PC-3 (cell line): ENCODE results near the gene CLASP1. TPM values are rescaled to one million over a fixed set of nuclear protein-coding genes. Genes with fewer than 3 reads are reported as not detected.

Experiments used
- ATAC-seq: fragments of 200-7000 bp; cut with Tn5 transposase; 2 replicates; pipeline ENCODE4 v1.9.1; 2020; ENCODE audit warnings: mild to moderate bottlenecking, moderate library complexity
- BruUV-seq: library from RNA; stranded (reverse); fragments of 400-500 nt; replicated peaks from 2 replicates; lab custom pipeline; 2021; lab: Mats Ljungman, UMichigan
- CTCF ChIA-PET: fragments of 300-600 bp; sonication (Branson Sonifier 250); formaldehyde crosslinking; loops from one replicate; lab custom pipeline; 2022; ENCODE audit warnings: antibody characterized with exemption; lab: Charles Lee
- POLR2A ChIA-PET: fragments of 300-600 bp; sonication (Branson Sonifier 250); formaldehyde crosslinking; loops from one replicate; lab custom pipeline; 2022; ENCODE audit warnings: antibody characterized with exemption; ENCODE audit not compliant: unreplicated experiment; lab: Charles Lee
- DNase-seq: peaks from one replicate; pipeline ENCODE4 v3.0.0-alpha.2; 2015
- H2AFZ ChIP-seq: fragments of 300-600 bp; sonication (generic); 2 replicates; pipeline ENCODE4 v1.6.0; 2016; ENCODE audit warnings: antibody characterized with exemption, low read length
- H3F3A ChIP-seq: fragments of 300-600 bp; sonication (generic); one replicate; pipeline ENCODE4 v1.6.0; 2017; ENCODE audit warnings: antibody characterized with exemption, low read length, control low read depth, mild to moderate bottlenecking; ENCODE audit not compliant: unreplicated experiment
- H3K27ac ChIP-seq: fragments of 300-600 bp; sonication (generic); 2 replicates; pipeline ENCODE4 v1.5.1; 2016; ENCODE audit warnings: mild to moderate bottlenecking, low read length
- H3K27me3 ChIP-seq: fragments of 300-600 bp; sonication (generic); 2 replicates; pipeline ENCODE4 v1.6.1; 2016; ENCODE audit warnings: low read length, mixed read lengths
- H3K36me3 ChIP-seq: fragments of 300-600 bp; sonication (generic); 2 replicates; pipeline ENCODE4 v1.6.1; 2016; ENCODE audit warnings: low read depth, mixed run types, low read length, mixed read lengths
- H3K4me1 ChIP-seq: fragments of 300-600 bp; sonication (generic); 2 replicates; pipeline ENCODE4 v1.5.1; 2016; ENCODE audit warnings: low read length; ENCODE audit not compliant: insufficient read depth
- H3K4me2 ChIP-seq: fragments of 300-600 bp; sonication (generic); 2 replicates; pipeline ENCODE4 v1.6.0; 2016; ENCODE audit warnings: low read length
- H3K4me3 ChIP-seq: fragments of 300-600 bp; sonication (generic); 2 replicates; pipeline ENCODE4 v1.5.1; 2016; ENCODE audit warnings: mild to moderate bottlenecking, low read length, mixed read lengths
- H3K79me2 ChIP-seq: fragments of 300-600 bp; sonication (generic); 2 replicates; pipeline ENCODE4 v1.6.1; 2017; ENCODE audit warnings: low read length, mixed read lengths
- H3K9ac ChIP-seq: fragments of 300-600 bp; sonication (generic); 2 replicates; pipeline ENCODE4 v1.6.0; 2016; ENCODE audit warnings: mild to moderate bottlenecking, low read length
- H3K9me2 ChIP-seq: fragments of 300-600 bp; sonication (generic); replicated peaks from 2 replicates; pipeline ENCODE4 v1.6.1; 2016; ENCODE audit warnings: mixed run types, low read length, mixed read lengths
- H3K9me3 ChIP-seq: fragments of 300-600 bp; sonication (generic); 2 replicates; pipeline ENCODE4 v1.6.1; 2016; ENCODE audit warnings: low read length, mixed read lengths
- H4K20me1 ChIP-seq: fragments of 300-600 bp; sonication (generic); 2 replicates; pipeline ENCODE4 v1.6.1; 2016; ENCODE audit warnings: low read length, mixed read lengths
- CTCF ChIP-seq: fragments of 300-600 bp; sonication (generic); conservative IDR thresholded peaks from 2 replicates; pipeline ENCODE4 v1.5.1; 2017; ENCODE audit warnings: antibody characterized with exemption, low read depth, mild to moderate bottlenecking, low read length
- EZH2 ChIP-seq: fragments of 300-600 bp; sonication (generic); IDR thresholded peaks from one replicate; pipeline ENCODE4 v1.6.1; 2017; ENCODE audit warnings: antibody characterized with exemption, mild to moderate bottlenecking, low read length; ENCODE audit not compliant: unreplicated experiment
- EZH2phosphoT487 ChIP-seq: fragments of 300-600 bp; sonication (generic); IDR thresholded peaks from 2 replicates; pipeline ENCODE4 v1.6.1; 2018; ENCODE audit warnings: mild to moderate bottlenecking, antibody characterized with exemption, low read length, borderline replicate concordance
- intact Hi-C: fragments of 100-400 bp; cut with micrococcal nuclease; formaldehyde crosslinking; loops from 2 replicates; pipeline ENCODE4 v1.9.0; 2023
- total RNA-seq: library from RNA; depleted of rRNA; stranded (reverse); fragments of >200 nt; gene quantifications from 2 replicates; pipeline ENCODE4 v1.2.3, GENCODE V29; 2014

The CLASP1 gene
- total RNA-seq, 1 experiment from 2014 or later: 24.3 TPM

- H4K20me1 ChIP-seq: no peaks in the 10 kb centered on the region
- H3F3A ChIP-seq: no peaks in the 10 kb centered on the region
- no peaks in the 10 kb centered on the region for H3K79me2 ChIP-seq
- H3K36me3 ChIP-seq: peaks cover 21% of the 10 kb centered on the region; the same call in 1 of the 2 replicates
- H3K9ac ChIP-seq: 0 out of 2 replicates have a peak overlapping the region, but pooled peaks have one; percentile 26
- no peak for DNase-seq
- no peak overlapping the region for H2AFZ ChIP-seq
- no peaks in the 10 kb centered on the region for H3K9me2 ChIP-seq
- H3K27me3 ChIP-seq: no peaks in the 10 kb centered on the region
- TF ChIP-seq EZH2phosphoT487 (no peak), EZH2 (no peak), CTCF (no peak)
- no TSS peak for BruUV-seq
- no peaks in the 10 kb centered on the region for H3K4me1 ChIP-seq
- H3K4me2 ChIP-seq: no peak overlapping the region
- ATAC-seq: peak; percentile 27; the same call in 1 of the 2 replicates
- intact Hi-C loops: no loop called here
- no peaks in the 10 kb centered on the region for H3K9me3 ChIP-seq
- H3K27ac ChIP-seq: peak overlapping the region; percentile 34
- CTCF ChIA-PET: no interaction called here
- POLR2A ChIA-PET: no interaction called here
- no peak overlapping the region for H3K4me3 ChIP-seq
Observed at GRCh38 chr2:121377646-121378045, 271.6 kb downstream of the CLASP1 start.

DNA sequence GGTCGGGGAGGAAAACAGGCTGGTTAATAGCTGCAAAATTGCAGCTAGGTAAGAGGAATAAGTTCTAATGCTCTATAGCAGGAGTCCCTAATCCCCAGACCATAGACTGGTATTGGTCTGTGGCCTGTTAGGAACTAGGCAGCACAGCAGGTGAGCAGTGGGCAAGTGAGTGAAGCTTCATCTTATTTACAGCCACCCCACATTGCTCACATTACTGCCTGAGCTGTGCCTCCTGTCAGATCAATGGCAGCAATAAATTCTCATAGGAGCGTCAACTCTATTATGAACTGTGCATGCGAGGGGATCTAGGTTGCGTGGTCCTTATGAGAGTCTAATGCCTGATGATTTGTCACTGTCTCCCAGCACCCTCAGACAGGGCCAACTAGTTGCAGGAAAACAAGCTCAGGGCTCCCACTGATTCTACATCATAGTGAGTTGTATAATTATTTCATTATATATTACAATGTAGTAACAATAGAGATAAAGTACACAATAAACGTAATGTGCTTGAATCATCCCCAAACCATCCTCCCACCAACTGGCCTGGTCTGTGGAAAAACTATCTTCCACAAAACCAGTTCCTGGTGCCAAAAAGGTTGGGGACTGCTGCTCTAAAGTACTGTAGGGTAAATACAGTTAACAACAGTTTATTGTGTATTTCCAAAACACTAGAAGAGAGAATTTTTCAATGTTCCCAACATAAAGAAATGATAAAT, 272.6 kb downstream of the CLASP1 start:
- Histone ChIP-seq H3K4me1 (no peaks in the 10 kb centered on the region), H3K9me3 (no peaks in the 10 kb centered on the region), H3K4me3 (no peak overlapping the region), H3K27ac (peak overlapping the region; percentile 34), H3K9ac (0 out of 2 replicates have a peak overlapping the region, but pooled peaks have one; percentile 26), H3K79me2 (no peaks in the 10 kb centered on the region), H3K9me2 (no peaks in the 10 kb centered on the region), H3F3A (no peaks in the 10 kb centered on the region), H3K36me3 (peaks cover 21% of the 10 kb centered on the region; the same call in 1 of the 2 replicates), H4K20me1 (no peaks in the 10 kb centered on the region), H3K4me2 (no peak overlapping the region), H2AFZ (no peak overlapping the region), H3K27me3 (no peaks in the 10 kb centered on the region)
- TF ChIP-seq CTCF (no peak), EZH2phosphoT487 (no peak), EZH2 (no peak)
- BruUV-seq: no TSS peak
- ChIA-PET POLR2A (no interaction called here), CTCF (no interaction called here)
- no peak for ATAC-seq
- no peak for DNase-seq
- intact Hi-C loops: no loop called here

GRCh38 chr2:121375621-121376159, 273.6 kb downstream of the CLASP1 start:
- no peak for ATAC-seq
- BruUV-seq: no TSS peak
- POLR2A ChIA-PET: no interaction called here

More at GRCh38 chr2:121375621-121376159, 273.6 kb downstream of the CLASP1 start:
- DNase-seq: no peak
- Histone ChIP-seq H3K9me3 (no peaks in the 10 kb centered on the region), H3K4me3 (no peak overlapping the region), H3K79me2 (no peaks in the 10 kb centered on the region), H3F3A (no peaks in the 10 kb centered on the region), H3K27me3 (no peaks in the 10 kb centered on the region), H3K9me2 (no peaks in the 10 kb centered on the region), H3K4me1 (no peaks in the 10 kb centered on the region), H2AFZ (no peak overlapping the region), H3K36me3 (peaks cover 20% of the 10 kb centered on the region; the same call in 1 of the 2 replicates), H4K20me1 (no peaks in the 10 kb centered on the region), H3K9ac (no peak overlapping the region), H3K27ac (no peak overlapping the region), H3K4me2 (no peak overlapping the region)
- TF ChIP-seq EZH2phosphoT487 (no peak), CTCF (no peak), EZH2 (no peak)
- CTCF ChIA-PET: interaction anchor here (0.7 kb wide), 1 partner anchor 10 kb away, joined by 3 read pairs; no protein-coding TSS in a partner anchor
- intact Hi-C loops: no loop called here
